HG03025 (cell line): Measurements from ENCODE around the gene WIPF1.
"Not testable (repeated sequence)": the region's sequence is repeated elsewhere in the genome, so short reads cannot be mapped to it uniquely, and the experiment has no call there.

Source experiments
- ATAC-seq: cut with Tn5 transposase; IDR thresholded peaks from one replicate; pipeline ENCODE4 v1.9.1; 2021; ENCODE audit warnings: mild to moderate bottlenecking, moderate library complexity; ENCODE audit not compliant: unreplicated experiment, low FRiP score

WIPF1 gene

GRCh38 chr2:174575124-174575776 is 22.4 kb downstream of the WIPF1 start:
- no peak for ATAC-seq

GRCh38 chr2:174574657-174575056 is 22.9 kb downstream of the WIPF1 start:
- no peak for ATAC-seq

GRCh38 chr2:174573621-174574081 is 24.0 kb downstream of the WIPF1 start:
- no peak for ATAC-seq

GRCh38 chr2:174572556-174572955 is 25.0 kb downstream of the WIPF1 start:
- no peak for ATAC-seq

GRCh38 chr2:174571669-174572323 is 25.8 kb downstream of the WIPF1 start:
- no peak for ATAC-seq

GRCh38 chr2:174570318-174570958 is 27.2 kb downstream of the WIPF1 start:
- ATAC-seq: no peak

- ATAC-seq: no peak
Observed at GRCh38 chr2:174569678-174570077, 27.9 kb downstream of the WIPF1 start.

- ATAC-seq: no peak
Observed at GRCh38 chr2:174568425-174568824, 29.2 kb downstream of the WIPF1 start.

GRCh38 chr2:174566871-174567270 is 30.7 kb downstream of the WIPF1 start:
- no peak for ATAC-seq

- no peak for ATAC-seq
Observed at GRCh38 chr2:174563530-174564282, 33.9 kb downstream of the WIPF1 start.

GRCh38 chr2:174561972-174562370 is 35.6 kb downstream of the WIPF1 start:
- no peak for ATAC-seq

GRCh38 chr2:174561283-174561971 is 36.2 kb downstream of the WIPF1 start:
- no peak for ATAC-seq

- no peak for ATAC-seq
Observed at GRCh38 chr2:174560737-174561136, 36.9 kb downstream of the WIPF1 start.

- ATAC-seq: no peak
Observed at GRCh38 chr2:174555998-174556397, 41.6 kb downstream of the WIPF1 start.

GRCh38 chr2:174554529-174555150 is 43.0 kb downstream of the WIPF1 start:
- ATAC-seq: no peak

- peak; percentile 70 for ATAC-seq
Observed at GRCh38 chr2:174553811-174554493, 43.7 kb downstream of the WIPF1 start.

GRCh38 chr2:174552880-174553279 is 44.7 kb downstream of the WIPF1 start:
- no peak for ATAC-seq

- no peak for ATAC-seq
Observed at GRCh38 chr2:174551697-174552096, 45.9 kb downstream of the WIPF1 start.

- ATAC-seq: not testable (repeated sequence)
Observed at GRCh38 chr2:174548646-174549045, 49.0 kb downstream of the WIPF1 start.
